Activated CD4-positive, CD25-positive, alpha-beta regulatory T cell (primary cell): Measurements from ENCODE around the gene GCNT2.
"Not testable (repeated sequence)": the region's sequence is repeated elsewhere in the genome, so short reads cannot be mapped to it uniquely, and the experiment has no call there.

ENCODE experiments used
- DNase-seq, 4 experiments: peaks; one replicate each; lab custom pipeline; 2025; lab: John Stamatoyannopoulos, UW

Gene GCNT2

GRCh38 chr6:10514049-10514780, 6.9 kb upstream of the GCNT2 start:
- DNase-seq, result no peak

- DNase-seq, result no peak
These were observed 4.2 kb upstream of the GCNT2 start for GRCh38 chr6:10516953-10517352.

- DNase-seq, result no peak
These were observed 2.4 kb upstream of the GCNT2 start for GRCh38 chr6:10518557-10519407.

GRCh38 chr6:10519408-10519697, 1.8 kb upstream of the GCNT2 start:
- DNase-seq, result not testable (repeated sequence)

GRCh38 chr6:10520468-10520867, 683 bp upstream of the GCNT2 start:
- no peak for DNase-seq

GRCh38 chr6:10522929-10523573, 1.9 kb downstream of the GCNT2 start:
- no peak for DNase-seq

- DNase-seq, result no peak
These were observed 5.0 kb downstream of the GCNT2 start for GRCh38 chr6:10526156-10526555.

- no peak for DNase-seq
These were observed 7.2 kb downstream of the GCNT2 start for GRCh38 chr6:10528158-10528981.

GRCh38 chr6:10529231-10529801, 8.2 kb downstream of the GCNT2 start:
- no peak for DNase-seq

- DNase-seq, result not testable (repeated sequence)
These were observed 8.8 kb downstream of the GCNT2 start for GRCh38 chr6:10529828-10530374.

GRCh38 chr6:10531503-10531902, 10.4 kb downstream of the GCNT2 start:
- no peak for DNase-seq

- no peak for DNase-seq
These were observed 10.8 kb downstream of the GCNT2 start for GRCh38 chr6:10531942-10532341.

- DNase-seq, result no peak
These were observed 11.2 kb downstream of the GCNT2 start for GRCh38 chr6:10532392-10532791.

- no peak for DNase-seq
These were observed 13.2 kb downstream of the GCNT2 start for GRCh38 chr6:10534419-10534762.

- DNase-seq, result no peak
These were observed 14.0 kb downstream of the GCNT2 start for GRCh38 chr6:10535193-10535592.

- no peak for DNase-seq
These were observed 16.6 kb downstream of the GCNT2 start for GRCh38 chr6:10537726-10538125.

GRCh38 chr6:10540073-10540746, 19.1 kb downstream of the GCNT2 start:
- no peak for DNase-seq

GRCh38 chr6:10541591-10541990, 20.4 kb downstream of the GCNT2 start:
- DNase-seq, result no peak

- no peak for DNase-seq
These were observed 21.1 kb downstream of the GCNT2 start for GRCh38 chr6:10542213-10542612.

GRCh38 chr6:10543488-10543887, 22.3 kb downstream of the GCNT2 start:
- no peak for DNase-seq

GRCh38 chr6:10545482-10545881, 24.3 kb downstream of the GCNT2 start:
- no peak for DNase-seq
